ENCODE data around the gene PTH1R. TPM values are rescaled to one million over a fixed set of nuclear protein-coding genes. Genes with fewer than 3 reads are reported as not detected.
A peak's percentile ranks its signal among the peaks of the same experiment; 100 is the strongest.

The PTH1R gene
- total and polyA plus RNA-seq, 10 of the 15 experiments (the other 5 are each of a cell fraction or from before 2014, with no cell fraction given): not detected

DNA sequence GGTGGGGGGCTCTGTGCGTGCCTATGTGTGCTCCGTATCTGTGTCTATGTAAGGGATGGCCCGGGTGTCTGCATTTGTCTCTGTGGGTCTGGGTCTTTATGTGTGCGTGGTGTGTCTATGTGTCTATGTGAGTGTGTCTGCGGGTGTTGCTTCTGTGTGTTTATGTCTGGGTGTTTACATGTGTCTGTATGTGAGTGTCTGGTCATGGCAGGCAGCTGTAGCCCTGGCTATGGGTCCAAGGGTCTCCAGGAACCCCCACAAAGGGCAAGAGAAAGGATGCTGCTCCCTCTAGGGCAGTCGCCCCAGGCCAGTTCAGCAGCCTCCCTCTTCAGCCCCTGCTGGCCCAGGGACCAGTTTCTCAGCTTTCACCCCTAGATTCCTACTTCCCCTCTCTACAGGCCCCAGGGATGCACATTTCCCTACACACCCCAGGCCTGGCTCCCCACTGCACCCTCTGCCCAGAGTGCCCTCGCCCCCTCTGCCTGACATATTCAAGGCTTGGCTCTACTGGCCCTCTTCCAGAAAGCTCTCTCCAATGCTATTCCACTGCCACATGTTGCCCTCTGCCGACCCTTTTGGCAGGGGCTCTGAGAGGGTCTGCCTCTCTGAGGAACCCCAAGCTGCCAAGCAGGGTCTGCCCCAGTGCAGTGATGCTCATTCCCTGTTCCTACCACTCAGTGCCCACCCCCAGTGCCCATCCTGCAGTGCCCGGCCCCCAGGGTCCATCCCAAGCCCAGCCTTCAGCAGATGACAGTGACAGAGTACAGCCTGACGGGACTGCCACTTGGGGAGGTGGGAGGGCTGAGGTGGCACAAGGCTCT lies 13.2 kb upstream of the PTH1R start:
- ATAC-seq (no peak), FAIRE-seq (no peak), DNase-seq (ENCODE audit: low read depth, low spot score) (no peak)
- RAD21 ChIA-PET (ENCODE audit: unreplicated experiment): no interaction called here
- TF ChIP-seq STAT1 (conservative IDR thresholded peaks at IDR 0.05) (no peak), FOXK2 (IDR thresholded peaks at IDR 0.05) (no peak), POLR2AphosphoS5 (IDR thresholded peaks at IDR 0.05; ENCODE audit: low read length) (no peak), RAD21 (IDR thresholded peaks at IDR 0.05; ENCODE audit: insufficient read depth, low read depth, low read length) (0 out of 2 replicates have a peak, but pooled peaks have one; percentile 22), RELA (IDR thresholded peaks at IDR 0.05; ENCODE audit: borderline replicate concordance, partially characterized antibody) (no peak), NR2C1 (IDR thresholded peaks at IDR 0.05) (no peak), CTCF (IDR thresholded peaks at IDR 0.05 in 2 of 3, conservative IDR thresholded peaks at IDR 0.05 in 1 of 3; ENCODE audit: control insufficient read depth in 2 of 3, extremely low read depth in 1 of 3, insufficient read depth in 1 of 3, low read depth in 3 of 3, low read length in 3 of 3) (peak in 1 of 3 experiments; percentile 10; a peak in 1 of 6 replicates)
- TF ChIP-seq, protein P1, sequence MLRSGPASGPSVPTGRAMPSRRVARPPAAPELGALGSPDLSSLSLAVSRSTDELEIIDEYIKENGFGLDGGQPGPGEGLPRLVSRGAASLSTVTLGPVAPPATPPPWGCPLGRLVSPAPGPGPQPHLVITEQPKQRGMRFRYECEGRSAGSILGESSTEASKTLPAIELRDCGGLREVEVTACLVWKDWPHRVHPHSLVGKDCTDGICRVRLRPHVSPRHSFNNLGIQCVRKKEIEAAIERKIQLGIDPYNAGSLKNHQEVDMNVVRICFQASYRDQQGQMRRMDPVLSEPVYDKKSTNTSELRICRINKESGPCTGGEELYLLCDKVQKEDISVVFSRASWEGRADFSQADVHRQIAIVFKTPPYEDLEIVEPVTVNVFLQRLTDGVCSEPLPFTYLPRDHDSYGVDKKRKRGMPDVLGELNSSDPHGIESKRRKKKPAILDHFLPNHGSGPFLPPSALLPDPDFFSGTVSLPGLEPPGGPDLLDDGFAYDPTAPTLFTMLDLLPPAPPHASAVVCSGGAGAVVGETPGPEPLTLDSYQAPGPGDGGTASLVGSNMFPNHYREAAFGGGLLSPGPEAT (IDR thresholded peaks at IDR 0.05; ENCODE audit: low read depth): no peak
- Histone ChIP-seq H3K27ac (ENCODE audit: control insufficient read depth, insufficient read depth) (no peak overlapping the region), H3K36me3 (ENCODE audit: control insufficient read depth in 2 of 2, insufficient read depth in 2 of 2, low read length in 1 of 2) (no peaks in the 10 kb centered on the region), H3K9ac (ENCODE audit: control insufficient read depth, insufficient read depth, low read length) (no peak overlapping the region), H4K20me1 (ENCODE audit: control insufficient read depth, insufficient read depth) (no peaks in the 10 kb centered on the region), H3K9me3 (replicated peaks; ENCODE audit: control insufficient read depth, insufficient read depth, low read length) (no peaks in the 10 kb centered on the region), H3K27me3 (replicated peaks in 1 of 2; ENCODE audit: control insufficient read depth in 2 of 2, insufficient read depth in 2 of 2, low read length in 1 of 2) (no peaks in the 10 kb centered on the region), H2AFZ (ENCODE audit: control insufficient read depth, low read depth, low read length) (no peak overlapping the region), H3K4me1 (ENCODE audit: control insufficient read depth, insufficient read depth, low read length) (no peaks in the 10 kb centered on the region), H3K4me2 (ENCODE audit: control insufficient read depth, insufficient read depth) (no peak overlapping the region), H3K79me2 (ENCODE audit: control insufficient read depth, insufficient read depth, low read length) (no peaks in the 10 kb centered on the region), H3K4me3 (no peak overlapping the region)
- in situ Hi-C loops (cut with MboI) (no loop called here), intact Hi-C loops (cut with micrococcal nuclease; ENCODE audit: unreplicated experiment) (no loop called here)
- CTCF ChIA-PET: interaction anchor here (0.9 to 1.2 kb wide), 4 partner anchors 31 to 163 kb away, joined by 3 to 5 read pairs (median 3); partner anchors contain the start of gene TMIE
- POLR2A ChIA-PET: no interaction called here
- SMC1A ChIA-PET (ENCODE audit: uncharacterized antibody, unreplicated experiment): no interaction called here
- no TSS peak for BruUV-seq (replicated peaks)
- 25% methylated on average over 10 of the region's 10 CpGs for WGBS (ENCODE audit: insufficient coverage, insufficient replicate concordance, low lambda C conversion rate, missing lambda C conversion rate)

Data from GM12878 (cell line).